HG03108 (cell line): ENCODE measurements around the gene UNC13C.

Experiments
- ATAC-seq: cut with Tn5 transposase; IDR thresholded peaks from one replicate; pipeline ENCODE4 v1.9.1; 2021; ENCODE audit warnings: moderate library complexity; ENCODE audit not compliant: unreplicated experiment

The UNC13C gene

DNA sequence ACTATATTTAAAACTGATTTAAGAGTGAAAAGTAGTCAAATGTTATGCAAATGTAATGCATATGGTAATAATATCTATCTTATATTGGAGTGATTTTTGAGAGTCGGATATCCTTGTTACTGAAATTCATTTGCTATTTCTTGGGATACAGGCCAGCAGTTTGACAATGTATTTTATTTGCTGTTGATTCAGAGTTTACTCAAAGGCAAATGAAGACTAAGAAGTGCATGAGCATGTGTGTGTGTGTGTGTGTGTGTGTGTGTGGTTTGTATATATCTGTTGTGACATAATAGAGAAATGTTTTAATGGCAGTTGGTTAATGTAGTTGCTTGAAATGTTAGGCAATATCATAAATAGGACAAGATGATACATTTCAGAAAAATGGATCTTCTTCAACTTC lies 39.0 kb downstream of the UNC13C start:
- ATAC-seq, result no peak

DNA sequence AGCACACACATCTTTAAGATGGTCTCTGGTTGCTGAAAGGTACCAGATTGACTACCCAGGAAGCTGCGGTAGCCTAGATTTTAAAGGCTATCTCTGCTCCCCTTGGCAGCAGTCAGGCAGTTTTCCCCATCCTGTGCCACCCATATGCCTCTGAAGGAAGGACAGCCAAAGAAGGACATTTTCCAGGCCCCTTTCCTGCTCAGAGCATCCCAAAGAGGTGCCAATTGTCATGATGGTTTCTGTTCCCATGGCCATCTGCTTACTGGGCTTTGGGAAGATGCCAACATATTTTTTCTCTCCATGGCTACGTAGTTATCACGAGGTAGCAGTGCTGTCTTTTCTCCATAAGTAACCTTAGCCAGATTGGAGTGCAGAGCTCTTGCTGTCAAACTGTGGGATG lies 39.7 kb downstream of the UNC13C start:
- no peak for ATAC-seq

DNA sequence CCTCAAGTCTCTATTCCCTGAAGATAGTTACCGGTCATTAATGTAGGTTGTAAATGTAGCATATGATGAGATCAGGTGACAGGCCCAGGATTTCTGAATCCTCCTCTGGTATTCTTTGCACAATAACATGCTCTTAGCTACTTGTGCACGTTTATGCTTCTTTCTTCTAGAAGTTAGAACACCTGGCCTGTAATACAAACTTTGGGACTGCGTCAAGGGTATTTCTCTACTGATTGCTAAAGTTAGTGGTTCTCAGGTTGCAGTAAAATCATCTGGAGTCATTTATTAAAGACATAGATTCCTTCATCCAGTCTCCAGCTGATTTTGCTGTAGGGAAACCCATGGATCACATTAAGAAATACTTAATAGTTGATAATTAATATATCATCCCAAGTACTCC lies 48.0 kb downstream of the UNC13C start:
- ATAC-seq, result no peak

DNA sequence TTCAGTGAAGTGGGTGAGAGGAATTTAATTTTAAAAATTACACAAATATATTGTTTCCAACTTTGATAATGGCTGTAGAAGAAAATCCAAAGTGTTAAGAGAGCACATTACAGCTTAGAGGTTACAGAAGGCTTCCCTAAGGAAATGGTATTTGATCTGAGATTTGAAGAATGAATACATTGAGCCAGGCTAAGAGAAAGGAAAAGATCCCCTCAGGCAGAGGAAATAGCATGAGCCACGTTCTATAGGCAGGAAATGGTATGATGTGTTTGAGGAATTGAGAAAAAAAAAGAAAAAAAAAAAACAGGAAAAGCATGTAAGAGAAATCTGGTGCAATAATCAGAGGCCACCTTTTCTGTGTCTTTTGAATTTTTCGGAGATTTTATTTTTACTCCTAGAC lies 48.6 kb downstream of the UNC13C start:
- no peak for ATAC-seq

DNA sequence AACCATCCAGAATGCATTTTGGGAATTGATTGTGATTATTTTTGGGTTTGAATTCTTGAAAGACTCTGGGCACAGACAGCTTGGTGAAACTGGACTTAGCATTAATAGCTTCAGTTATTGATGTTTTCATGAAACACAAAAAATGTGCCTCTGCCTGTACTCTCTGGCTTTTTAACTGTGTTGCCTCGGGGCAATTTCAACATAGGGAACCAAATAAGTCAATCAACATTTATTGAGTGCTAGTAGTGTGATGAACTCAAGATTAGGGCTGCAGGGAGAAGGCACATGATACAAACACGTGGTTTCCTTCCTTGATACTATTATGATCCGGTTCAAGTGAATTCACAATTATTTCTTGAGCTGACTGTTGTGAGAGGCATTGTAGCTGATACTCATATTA lies 50.8 kb downstream of the UNC13C start:
- no peak for ATAC-seq

DNA sequence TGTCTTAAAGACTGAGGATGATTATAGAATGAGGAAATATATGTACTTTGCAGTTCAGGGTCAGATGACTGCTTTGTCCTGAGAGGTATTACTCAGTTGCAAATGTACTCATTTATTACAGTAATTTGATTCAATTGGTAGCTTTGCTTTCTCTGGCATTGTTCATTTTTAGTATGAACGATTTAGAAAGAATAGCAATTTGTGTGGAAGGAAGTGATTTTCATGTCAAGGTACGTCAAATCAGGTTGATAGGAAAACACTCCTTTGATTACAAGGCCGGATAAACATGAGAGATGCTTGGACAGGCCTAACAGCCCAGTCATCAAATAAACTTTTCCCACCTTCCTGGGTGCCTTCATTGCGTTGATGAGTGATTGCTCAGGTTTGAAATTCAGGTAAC lies 53.8 kb downstream of the UNC13C start:
- no peak for ATAC-seq

DNA sequence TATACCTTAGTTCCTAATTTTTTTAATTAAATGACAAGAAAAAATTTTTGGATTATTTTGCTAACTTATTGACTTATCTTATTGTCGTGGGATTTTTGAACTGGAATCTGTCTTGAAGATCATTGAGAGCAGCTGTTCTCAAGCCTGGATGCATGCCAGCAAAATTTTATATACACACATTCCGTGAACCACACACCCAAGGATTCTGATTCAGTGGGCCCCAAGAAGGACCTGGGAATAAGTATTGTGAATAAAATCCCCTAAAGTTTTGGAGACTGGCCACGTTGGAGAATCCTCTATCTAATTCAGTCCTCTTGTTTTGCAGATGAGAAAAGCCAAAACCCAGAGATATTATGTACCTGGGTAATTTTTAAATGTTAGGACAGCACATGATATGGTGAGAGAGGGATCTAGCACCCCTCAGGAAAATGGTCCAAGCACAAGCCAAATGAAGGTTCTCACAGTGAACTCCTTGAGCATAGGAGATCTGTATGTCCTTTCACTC lies 55.2 kb downstream of the UNC13C start:
- ATAC-seq, result no peak

DNA sequence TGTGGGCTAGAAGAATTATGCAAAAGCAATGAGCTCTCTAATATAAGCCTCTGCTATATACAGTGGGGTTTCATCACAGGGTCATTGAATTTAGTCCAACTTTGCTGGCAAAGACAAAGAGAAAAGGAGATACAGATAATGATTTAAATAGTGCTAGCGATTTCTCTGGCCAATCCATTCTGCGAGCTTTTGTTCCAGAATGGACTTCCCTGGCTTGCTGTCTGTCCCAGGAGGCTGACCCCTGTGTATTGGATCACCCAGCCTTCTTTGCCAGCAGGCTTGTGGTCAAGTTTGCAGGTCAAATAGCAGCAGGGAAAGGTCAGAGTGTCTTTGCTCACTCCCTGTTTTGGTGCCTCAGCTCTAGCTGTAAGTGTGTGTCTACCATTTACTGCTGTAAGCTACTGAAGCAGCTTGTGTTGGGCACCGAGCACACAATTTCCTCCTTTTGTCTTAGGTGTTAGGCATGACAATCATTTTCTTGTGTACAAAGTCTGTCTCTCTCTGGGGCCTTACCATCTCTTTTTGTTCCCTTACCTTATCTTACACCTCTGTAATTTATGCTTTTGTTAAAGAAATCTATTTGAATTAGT lies 55.7 kb downstream of the UNC13C start:
- no peak for ATAC-seq

DNA sequence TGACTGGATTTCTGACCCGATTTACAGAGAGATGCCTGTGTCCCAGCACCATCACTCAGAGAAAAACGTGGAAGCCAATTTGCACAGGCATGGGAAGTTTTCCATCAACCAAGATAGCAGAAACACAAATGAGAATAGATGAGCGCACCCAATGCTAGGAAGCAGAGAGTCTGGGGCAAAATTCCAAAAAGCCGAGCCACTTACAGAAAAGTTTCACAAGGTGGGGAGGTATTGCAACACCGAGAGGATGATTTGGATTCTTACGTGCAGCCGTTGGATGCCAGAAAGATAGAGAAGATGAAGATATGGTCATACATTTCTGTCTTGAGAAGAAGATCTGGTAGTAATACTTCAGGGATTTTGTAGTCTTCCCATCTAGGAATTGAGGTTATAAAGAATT lies 57.4 kb downstream of the UNC13C start:
- no peak for ATAC-seq

DNA sequence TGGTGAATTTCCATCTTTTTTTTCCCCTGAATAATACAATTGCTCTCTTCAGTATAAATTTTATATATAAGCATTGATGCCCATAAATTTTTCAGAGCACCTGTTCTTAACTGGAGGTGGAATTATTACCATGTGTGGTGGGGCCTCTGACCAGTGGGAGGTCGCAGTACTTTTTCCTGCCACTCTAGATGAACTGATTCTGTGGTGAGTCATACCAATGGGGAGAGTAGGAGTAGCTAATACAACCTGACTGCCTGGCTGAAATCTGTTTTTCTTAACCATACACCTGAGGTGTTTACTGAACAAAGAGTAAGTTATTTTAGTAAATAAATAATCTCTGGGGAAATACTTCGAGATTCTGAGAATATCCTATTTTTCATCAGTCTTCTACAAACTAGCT lies 67.2 kb downstream of the UNC13C start:
- ATAC-seq, result no peak

DNA sequence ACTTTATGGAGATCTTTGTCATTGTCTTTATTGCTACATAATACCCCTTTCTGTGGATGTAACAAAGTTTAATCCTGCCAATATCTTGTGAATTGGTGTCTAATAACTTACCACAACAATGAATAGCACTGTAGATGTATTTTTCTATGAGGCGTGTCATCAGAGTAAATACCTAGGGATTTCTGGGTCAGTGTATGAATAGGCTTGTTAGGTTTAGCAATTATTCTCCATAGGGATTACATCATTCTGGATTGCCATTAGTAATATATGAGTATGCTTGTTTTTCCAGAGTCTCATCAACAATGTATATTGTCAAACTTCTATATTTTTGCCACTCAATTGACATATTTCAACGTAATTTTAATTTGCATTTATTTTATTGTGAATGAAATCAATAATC lies 67.9 kb downstream of the UNC13C start:
- ATAC-seq, result no peak

DNA sequence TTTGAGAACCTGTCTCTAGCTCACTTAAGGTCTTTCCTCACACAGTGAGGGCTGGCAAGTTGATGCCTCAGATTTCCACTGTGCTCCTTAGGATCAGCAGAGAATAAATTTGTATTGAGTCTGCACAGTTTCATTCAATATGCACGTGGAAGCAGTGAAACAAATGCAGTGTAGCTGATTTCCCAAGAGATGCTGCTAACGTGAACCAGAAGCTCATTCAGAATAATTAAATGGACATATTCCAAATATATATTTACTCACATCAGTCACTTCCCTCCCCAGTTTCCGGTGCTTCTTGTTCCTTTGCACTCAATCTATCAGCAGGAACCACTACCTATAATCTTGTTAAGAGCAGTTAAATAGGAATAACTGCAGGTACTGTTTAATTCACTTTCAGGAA lies 86.1 kb downstream of the UNC13C start:
- no peak for ATAC-seq

DNA sequence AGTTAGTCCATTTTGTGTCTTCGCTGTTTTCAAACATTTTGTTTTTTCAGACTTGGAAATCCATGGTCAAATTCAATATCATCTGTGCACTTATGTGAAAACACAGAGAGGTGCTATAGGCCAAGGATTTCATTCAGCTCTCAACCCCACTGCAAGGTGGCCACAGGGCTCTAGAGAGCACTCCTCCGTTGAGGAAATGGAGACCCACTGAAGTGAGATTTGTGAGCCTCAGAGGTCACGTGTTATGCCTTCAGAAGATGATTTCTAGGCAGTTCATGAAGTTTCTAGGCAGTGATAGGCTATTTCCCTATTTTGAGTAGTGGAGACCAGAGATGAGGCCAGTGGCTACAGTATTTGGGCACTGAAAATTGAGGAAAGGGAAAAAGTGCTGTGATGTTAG lies 88.2 kb downstream of the UNC13C start:
- ATAC-seq, result no peak

DNA sequence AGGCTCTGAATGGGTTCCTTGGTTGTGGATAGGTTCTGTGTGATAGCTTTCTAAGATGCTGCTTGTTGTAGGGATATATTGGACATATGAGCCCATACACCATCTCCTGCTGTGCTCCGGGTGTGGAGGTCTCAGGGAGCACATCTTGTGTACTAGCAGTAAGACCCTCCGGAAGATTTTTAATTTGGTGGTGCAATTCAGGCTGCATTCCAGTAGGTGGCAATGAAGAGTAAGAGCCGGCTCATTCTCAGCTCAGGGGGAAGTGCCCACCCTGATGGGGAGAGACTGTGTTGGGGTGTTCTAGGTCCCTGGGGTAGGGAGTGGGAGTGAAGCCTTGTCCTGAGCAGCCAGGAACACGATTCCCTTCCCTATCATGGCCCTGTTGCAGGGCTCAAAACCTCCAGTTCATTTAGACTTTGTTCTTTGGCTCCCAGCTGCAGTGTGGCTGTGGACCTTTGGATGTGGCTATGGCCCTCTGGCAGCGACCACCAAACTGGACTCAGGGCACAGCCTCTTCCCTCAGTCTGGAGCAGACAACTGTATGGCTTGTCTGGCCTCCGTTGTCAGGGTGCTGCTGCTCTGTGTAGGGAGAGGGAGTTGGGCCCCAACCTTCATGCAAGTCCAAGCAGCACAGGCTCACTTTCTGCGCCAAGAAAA lies 104.7 kb downstream of the UNC13C start:
- ATAC-seq, result no peak

DNA sequence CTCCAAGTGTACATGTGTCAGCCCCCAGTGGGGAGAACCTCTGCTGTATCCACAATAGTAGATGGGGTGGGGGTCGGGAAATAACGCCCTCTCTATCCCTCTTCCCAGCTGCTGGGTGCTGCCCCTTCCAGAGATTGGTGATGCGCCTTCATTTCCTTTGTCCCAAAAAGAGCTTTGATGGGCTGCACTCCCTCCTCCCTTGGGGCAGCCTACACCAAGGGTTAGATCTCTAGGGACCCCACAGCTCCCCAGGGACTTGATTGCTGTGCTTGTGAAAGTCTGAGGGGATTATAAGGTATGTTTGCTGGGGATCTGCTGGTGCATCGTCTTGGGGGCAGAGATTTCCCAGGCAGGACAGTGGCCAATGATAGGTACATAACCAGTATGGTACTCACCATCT lies 105.3 kb downstream of the UNC13C start:
- no peak for ATAC-seq

DNA sequence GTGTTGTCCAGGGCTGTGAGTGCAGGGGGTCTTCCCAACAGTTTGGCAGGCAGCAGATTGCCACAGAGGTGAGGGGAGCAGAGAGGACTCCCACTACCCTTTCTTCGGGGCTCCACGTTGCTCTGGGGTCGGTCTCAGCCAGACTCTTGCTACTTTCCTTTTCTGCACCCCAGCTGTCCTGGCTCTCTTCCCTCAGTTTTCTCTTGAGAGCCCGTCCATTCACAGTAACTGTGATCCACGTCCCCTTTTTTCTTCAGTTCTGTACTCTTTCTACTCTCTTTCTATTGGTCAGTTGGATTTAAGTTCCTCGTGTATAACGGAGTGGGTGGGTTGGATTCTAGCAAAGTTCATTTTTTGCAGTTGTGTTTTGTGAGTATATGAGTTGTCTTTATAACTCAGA lies 105.8 kb downstream of the UNC13C start:
- ATAC-seq, result no peak

DNA sequence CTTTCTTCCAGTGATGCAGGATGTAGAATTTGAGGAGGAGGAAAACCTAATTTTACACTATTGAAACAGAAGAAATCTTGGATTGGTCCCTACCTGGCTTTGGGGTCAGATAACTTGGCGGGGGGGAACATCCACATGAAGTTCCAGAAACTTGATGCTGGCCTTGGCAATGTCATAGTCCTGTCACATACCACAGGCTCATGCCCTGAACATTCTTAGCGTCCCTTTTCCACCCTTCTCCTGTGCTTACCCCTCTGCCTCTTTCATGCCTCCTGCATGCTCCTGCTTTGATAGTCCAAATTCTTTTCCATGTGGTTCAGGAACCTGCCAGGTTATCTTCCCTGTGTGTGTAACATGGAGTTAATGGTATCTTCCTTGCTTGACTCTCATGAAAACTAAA lies 110.6 kb downstream of the UNC13C start:
- ATAC-seq, result no peak

DNA sequence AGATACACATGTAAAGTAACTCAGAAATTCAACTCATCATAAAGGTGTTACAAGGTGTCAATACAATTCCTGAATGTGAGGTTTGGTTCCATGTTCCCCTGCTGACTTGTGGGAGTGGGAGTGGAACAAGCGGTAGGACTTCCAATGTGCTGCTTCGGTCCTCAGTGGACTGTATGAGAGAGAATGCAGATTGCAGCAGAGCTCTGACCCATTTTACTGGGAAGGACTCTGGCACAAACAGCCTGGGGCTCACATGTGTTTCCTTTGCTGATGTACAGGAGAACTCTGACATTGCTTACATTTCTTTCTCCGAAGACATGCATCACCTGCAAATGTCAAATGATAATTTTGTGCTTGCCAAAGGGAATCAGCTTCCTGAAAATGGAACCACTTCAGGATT lies 111.5 kb downstream of the UNC13C start:
- ATAC-seq, result no peak

DNA sequence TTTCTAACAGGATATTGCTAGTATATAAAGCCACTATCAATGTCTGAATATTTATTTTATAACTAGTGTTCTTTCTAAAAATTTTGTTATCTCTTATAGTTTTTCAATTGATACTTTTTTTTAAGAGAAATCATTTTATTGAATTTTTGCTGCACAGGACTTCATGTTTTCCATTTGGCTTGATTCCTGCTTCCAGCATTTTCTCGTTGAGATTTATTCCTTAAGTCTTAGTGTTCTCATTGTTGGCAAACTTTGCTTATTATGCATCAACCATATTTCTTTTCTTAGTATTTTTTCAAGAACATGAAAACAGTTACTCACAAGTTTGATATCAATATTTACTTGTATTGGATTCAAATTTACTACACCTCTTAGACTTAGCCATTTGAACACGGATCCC lies 113.4 kb downstream of the UNC13C start:
- ATAC-seq, result no peak

DNA sequence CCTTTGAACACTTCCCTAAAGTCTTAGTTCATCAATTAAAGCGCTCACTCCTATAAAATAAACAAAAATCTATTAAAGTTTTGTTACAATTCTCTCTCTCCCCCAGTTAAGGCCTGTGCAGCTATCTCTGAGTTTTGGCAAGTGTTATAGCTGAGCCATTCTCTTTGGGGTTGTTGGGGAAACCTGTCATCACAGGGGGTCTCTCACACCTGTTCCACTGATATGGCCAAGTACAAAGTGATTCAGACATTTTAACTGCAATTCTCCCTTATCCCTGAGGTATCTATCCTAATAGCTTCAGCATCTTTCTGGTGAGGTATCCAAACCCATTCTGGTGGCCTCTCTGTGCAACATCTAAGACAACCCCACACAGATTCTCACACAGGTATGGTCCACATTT lies 116.4 kb downstream of the UNC13C start:
- ATAC-seq, result no peak

DNA sequence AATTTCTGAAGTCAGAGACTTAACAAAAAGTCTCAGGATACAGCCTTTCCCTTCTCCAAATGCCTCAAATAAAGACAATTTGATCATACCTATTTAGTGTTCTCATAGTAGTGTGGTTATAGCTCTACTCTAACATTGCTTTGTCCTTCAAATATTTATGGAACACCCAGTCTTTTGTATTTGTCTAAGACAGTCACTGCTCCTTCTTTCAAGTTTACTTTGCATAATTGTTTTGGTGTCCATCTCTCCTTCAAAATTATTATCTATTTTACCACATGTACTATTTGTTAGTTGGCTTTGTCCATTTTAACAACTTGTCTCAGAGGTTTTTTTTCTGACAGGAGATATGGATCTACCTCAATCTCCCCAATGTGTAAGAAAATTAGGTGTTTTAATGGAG lies 118.8 kb downstream of the UNC13C start:
- ATAC-seq, result no peak

DNA sequence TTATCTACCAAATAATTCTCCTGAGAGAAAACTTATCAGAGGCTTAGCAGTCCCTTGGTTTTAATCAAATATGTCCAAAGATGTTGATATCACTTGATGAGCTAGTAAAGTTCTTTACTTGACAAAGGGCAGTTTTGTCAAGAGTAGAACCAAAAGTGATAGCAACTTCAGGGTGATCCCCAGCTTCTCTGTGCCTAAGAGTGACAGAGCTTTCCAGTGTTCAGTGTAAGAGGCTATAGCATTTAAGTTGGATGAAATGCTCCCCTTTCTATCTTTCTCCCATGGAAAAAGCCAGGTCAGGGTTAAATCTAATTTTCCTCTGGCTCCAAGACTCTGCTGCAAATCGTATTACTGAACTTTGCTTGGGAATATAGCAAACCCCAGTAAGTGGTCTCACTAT lies 120.8 kb downstream of the UNC13C start:
- no peak for ATAC-seq

DNA sequence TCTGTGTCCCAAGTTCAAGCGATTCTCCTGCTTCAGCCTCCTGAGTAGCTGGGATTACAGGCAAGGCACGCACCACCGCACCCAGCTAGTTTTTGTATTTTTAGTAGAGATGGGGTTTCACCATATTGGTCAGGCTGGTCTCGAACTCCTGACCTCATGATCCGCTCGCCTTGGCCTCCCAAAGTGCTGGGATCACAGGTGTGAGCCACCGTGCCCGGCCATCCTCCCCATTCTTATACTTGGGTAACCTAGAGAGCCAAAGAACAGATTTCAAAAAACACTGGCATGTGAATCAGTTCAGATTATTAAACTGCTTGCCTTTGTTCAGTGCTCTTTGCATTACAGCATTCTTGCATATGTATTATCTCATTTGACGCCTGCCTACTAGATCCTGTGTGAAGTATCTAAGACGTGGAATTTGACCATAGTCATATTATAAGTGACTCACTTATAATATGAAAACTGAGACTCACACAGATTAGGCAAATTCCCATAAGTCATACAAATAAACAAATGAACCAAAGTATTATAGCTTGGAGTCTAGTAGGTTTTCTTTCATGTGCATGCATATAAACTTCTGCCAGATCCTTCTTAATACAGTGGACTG lies 123.5 kb downstream of the UNC13C start:
- ATAC-seq, result no peak
